Activated CD8-positive, alpha-beta memory T cell treated with anti-CD3 and anti-CD28 coated beads, Interleukin-2, amount 50 U/mL, for 4 hours (primary cell): Measurements from ENCODE around the gene USP22.

Experiments used
- DNase-seq: peaks from one replicate; pipeline ENCODE4 v3.0.0-alpha.2; 2020

USP22 gene

DNA sequence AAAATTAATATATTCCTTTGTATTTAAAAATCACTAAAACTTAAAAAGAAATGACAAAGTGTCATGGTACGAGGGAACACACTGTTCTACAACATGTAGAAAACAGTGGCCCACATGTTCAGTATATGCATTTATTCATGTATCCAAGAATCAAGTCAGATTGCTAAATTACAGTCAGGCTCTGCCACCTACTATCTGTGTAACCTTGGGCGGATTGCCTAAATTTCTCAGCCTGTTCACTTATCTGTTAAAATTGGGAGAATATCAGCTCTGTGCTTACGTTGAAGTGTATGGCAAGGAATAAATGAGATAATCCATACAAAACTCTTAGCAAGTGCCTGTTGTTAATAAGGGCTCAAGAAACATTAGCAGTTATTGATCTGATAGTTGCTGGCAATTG is 3.4 kb upstream of the USP22 start:
- DNase-seq: no peak

DNA sequence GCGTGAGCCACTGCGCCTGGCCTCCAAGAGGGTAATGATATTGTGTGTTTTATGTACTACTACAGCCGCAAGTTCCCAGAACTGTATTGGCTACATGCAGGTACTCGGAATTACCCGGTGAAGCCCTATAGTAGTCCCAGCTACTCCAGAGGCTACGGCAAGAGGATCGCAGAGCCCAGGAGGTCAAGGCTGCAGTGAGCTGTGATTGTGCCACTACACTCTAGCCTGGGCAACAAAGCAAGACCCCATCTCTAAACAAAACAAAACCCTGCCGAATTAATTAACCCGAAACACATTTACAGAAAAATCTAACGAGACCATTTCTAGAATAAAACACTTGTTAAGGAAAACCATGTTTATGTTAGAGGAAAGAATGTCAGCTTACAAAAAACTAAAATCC is 2.2 kb upstream of the USP22 start:
- DNase-seq: no peak

DNA sequence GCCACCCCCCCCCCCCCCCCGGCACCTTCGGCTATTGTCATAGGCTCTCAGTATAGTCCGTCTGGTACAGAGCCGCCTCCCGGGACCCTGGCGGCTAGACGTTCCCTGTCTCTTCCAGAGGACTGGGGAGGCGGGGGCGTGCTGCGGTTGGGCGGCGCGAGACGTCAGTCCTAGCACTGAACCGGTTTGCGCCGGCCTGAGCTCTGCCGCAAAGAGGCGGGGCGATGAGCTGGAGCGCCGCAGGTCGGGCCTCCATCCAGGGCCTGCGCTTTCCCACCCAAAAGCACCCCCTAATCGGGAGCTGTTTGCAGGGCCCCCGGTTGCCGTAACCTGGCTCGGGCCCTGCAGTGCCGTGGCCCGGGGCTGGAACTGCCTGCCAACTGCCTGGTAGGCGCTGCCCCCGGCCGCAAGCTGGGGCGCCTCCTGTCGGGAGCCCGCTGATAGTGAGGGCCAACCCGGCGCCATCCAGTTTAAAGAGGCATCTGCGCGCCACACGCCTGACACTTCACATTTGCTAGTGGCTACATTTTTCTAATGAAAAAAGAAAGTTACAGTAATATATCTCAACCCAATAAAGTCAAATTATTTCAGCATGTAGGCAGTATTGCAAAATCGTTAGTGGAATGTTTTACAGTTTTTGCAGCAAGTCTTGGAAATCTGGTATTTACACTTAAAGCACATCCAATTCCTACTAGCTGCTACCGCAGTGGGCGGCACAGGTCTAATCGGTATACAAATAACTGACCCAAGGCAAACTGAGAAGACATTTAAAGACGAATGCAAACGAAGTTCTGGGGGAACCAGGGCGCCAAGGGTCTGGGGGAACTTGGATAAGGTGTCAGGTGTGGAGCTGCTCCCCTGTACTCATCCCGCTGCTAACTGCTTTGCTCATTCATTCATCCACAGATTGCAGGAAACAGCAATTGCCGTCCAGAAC is 753 bp upstream of the USP22 start:
- DNase-seq: peak; percentile 96

DNA sequence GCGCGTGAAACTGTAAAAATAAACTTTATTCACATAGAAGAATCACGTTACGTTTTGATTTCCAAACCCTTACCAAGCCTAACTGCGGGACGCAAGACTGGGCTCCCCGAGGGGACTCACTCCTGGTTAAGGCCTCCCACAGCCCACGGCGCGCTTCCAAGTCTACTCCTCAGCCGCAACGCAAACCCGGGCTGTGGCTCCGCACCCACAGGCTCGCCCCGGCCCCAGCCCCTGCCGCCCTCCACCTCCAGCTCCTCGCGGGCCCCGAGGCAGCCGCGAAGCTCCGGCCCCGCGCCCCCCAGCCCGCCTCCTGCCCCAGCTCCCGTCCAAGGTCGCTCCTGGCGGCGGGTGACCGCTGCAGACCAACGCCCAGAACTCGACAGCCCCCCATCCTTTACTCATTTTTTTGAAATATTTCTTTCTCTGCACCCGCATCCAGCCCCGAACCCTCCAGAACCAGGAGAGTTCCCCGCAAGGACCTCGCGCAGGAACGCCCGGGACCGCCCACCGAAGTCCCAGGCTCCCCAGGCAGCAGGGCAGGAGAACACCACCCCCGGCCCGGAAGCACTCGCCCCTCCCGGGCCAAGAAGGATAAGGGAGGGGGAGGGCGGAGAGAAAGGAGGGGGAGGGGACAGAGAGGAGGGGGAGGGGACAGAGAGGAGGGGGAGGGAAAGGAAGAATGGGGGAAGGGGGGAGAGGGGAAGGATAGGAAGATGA is 912 bp downstream of the USP22 start:
- peak; percentile 64 for DNase-seq

DNA sequence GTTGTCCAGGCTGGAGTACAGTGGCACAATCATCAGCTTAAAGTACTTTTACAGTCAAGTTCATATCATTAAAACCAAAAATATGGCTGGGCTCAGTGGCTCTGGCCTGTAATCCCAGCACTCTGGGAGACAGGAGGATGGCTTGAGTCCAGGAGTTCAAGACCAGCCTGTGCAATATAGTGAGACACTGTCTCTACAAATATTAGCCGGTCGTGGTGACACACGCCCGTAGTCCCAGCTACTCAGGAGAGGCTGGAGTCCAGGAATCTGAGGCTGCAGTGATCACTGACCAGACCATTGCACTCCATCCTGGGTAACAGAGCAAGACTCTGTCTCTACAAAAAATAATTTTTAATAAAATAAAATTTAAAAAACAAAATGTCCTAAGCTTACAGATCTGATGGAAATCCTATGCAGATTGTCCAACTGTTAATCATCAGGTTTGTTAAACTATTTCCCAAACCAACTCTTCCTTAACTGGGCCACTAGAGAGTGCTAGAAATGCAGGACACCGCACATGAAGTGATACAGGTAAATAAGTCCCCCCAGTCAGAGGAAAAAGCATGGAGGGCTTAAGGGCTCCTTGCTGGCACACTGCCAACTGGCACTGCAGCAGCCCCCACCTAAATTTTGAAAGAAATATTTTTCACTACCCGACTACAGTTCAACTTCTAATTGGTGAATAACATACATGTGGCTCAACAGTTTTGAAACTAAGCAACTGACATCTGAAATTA is 2.8 kb downstream of the USP22 start:
- DNase-seq: peak; percentile 38

DNA sequence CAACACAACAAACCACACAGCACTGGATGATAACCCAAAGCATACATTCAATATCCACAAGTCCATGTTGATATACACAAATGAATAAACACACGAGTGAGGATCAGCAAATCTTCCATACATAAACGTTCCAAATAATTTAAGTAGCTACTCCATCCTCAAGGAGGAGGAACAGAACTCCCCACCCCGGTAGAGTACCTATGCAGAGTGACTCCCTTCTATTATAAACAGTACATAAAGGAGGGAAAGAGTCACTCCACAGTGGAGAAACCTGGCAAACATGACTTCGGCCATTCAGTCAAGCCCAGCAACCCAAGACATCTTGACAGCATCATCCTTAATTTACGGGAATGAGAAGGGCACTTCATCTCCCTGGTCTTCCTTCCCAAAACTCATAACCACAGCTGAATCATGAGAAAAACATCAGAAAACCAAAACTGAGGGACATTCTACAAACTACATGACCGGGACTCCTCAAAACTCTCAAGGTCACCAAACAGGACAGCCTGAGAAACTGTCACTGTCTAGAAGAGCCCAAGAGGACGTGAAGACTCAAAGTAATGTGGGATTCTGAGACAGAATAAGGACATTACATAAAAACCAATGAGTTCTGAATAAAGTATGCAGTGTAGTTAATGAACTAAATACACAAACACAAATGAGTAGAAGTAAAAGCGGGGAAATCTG is 5.6 kb downstream of the USP22 start:
- no peak for DNase-seq

DNA sequence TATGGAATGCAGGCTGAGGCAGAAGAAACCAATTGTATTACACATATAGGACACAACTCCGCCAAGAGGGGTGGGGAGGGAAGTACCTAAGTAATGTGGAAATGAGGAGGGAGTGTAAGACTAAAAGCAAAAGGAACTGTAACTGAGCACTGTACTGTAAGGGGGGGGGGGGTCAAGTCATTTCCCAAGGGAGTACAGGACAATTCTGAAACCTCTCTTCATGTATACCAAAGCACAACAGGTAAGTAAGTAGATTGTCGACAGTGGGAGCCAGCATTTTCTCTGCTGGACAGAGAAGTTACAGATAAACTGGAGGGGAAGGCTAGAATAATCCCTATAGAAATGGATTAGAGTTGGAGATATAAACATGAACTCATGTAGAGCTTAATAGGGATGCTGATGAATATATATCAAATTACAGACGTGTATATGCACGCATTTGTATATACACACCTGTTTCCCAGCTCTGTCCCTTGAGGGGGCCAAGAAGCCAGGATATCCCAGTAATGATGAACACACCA is 6.4 kb downstream of the USP22 start:
- DNase-seq: no peak

DNA sequence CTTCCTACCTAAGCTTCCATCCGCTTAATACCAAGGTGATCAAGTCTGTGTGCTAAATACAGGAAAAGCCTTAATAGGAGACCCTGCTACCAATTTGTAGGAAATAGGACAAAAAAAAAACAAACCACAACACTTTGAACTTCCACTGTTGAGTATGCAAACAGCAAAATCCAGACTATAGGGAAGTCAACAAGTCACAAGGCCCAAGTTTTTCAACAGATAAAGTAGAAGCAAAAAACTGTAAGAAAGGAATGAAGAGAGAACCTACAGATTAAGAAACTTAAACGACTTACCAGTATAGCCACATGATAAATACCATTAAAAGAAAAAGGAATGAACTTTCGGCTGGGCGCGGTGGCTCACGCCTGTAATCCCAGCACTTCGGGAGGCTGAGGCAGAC is 7.4 kb downstream of the USP22 start:
- DNase-seq: no peak

DNA sequence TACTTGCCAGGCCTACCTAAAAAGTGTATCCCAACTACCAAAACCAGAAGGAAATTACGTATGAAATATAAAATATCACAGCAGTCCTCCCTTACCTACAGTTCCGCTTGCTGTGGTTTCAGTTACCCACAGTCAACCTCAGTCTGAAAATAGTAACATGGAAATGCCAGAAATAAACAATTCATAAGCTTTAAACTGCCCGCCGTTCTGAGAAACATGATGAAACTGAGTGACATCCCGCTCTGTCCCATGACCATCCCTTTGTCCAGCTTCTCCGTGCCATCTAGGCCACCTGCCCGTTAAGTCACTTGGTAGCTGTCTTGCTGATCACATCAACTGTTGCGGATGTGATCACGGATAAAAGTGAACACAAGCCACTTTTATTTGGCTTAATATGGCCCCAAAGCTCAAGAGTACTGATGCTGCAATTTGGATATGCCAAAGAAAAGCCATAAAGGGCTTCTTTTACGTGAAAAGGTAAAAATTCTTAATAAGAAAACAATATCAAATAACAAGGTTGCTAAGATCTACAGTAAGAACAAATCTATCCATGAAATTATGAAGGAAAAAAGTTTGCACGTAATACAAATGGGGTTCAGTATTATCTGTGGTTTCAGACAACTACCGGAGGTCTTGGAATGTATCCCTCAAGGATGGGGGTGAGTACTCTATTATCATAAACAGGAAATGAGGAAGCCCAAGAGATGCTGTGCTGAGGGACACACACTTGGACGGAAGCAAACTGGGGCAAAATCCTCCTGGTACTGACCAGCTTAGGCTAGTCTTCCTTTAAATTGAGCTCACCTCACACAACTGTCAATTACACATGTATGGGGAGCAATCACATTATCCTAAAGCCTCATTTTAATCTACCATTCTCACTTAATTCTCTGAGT is 8.2 kb downstream of the USP22 start:
- no peak for DNase-seq

DNA sequence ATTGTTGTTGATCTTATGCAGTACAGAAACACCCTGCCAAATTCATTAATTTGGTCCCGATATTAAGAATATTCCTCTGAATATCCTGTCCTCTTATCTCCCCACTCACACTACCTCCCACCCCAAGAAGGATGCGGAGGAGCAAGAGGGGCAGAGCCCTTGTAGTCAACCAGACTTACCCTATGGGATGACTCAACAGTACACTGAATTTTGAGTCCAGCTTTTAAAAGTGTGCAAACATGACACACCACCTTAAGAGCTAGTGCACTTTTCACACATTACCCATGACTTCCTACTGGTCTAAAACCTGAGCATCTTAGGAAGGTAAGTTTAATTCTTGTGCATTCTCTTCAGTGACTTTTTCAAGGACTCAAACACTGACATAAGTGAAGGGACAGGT is 9.5 kb downstream of the USP22 start:
- no peak for DNase-seq

DNA sequence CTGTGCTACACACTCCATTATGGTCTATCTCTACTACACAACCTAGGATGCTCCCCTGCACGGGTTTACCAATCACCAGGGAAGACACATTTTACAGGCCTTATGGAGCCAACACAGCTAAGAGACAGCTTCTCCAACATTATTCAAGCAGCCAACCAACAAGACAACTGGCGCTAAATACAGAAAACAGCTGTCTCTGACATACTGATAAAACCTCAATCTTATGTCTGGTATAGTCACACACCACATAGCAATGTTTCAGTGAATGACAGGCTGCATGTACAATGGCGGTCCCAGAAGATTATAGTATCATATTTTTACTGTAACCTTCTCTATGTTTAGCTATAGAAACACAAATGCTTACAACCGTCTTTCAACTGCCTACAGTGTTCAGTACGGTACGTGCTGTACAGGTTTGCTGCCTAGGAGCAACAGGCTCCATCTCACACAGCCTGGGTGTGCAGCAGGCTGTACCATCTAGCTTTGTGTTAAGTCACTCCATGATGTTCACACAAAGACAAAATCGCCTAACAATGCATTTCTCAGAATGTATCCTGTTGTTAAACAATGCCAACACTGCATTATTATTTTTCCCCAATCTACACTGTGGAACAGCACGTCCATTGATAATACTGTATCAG is 10.9 kb downstream of the USP22 start:
- DNase-seq: no peak

DNA sequence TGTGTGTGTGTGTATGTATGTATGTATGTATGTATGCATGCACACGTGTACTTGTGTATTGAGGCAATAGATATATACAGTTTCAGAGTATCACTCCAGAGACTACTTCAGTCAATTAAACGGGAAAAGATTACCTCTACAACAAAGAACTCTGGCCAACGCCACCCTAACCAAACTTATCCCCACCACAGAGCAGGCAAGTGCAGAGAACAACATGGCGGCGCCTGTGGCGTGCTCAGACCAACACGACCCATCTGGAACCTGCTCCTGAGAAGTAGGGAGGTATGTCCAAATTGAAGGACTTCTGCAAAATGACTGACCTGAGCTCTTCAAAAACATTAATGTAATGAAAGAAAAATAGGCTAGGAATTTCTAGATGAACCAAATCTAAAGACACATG is 12.4 kb downstream of the USP22 start:
- no peak for DNase-seq

DNA sequence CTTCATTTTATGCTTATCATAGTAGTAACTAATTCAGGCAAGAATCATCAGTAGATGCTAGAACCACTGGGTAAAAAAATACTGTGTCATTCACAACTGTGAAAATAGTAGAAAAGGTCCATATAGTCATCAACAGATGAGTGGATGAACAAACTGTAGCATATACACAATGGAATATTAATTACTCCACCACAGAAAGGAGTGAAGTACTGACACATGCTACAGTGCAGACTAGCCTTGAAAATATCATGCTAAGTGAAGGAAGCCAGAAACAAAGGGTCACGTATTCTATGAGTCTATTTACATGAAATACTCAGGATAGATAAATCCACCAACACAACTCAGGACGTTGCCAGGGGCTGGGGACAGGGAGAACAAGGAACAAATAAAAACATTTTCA is 13.3 kb downstream of the USP22 start:
- no peak for DNase-seq

DNA sequence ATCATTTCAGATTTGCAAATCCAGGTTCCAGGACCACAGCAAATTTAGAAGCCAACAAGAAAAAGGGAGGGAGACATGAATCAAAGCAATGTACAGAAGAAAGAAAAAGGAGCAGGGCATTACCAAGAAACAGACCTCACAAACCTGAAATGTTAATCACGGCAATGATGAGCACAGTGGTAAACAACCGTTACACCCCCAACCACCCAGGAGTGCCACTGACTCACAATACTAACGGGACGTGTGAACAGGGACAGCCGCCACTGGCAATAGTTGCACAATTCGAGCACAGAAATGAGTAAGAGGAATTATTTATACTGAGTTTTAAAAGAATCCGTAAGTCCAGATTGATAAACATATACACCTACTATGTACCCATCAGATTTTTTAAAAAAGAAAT is 13.8 kb downstream of the USP22 start:
- DNase-seq: peak; percentile 33

DNA sequence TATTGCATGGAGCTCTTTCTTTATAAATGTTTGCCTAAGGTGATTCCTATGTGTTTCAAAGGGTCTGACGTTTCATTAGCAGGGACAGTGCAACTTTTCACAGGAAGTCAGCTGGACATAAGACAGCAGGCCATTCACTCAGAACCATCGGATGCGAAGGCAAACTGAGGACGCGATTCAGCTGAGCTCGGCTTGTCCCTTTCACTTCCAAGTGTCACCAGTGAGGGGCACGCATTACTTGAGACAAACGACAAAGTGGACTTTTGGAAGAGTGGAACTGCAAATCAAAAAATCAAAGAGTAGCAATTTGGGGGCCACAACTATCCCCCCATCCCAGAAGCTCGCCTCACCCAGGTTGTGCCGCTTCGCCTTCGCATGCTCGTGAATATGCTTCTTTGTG is 14.6 kb downstream of the USP22 start:
- no peak for DNase-seq

DNA sequence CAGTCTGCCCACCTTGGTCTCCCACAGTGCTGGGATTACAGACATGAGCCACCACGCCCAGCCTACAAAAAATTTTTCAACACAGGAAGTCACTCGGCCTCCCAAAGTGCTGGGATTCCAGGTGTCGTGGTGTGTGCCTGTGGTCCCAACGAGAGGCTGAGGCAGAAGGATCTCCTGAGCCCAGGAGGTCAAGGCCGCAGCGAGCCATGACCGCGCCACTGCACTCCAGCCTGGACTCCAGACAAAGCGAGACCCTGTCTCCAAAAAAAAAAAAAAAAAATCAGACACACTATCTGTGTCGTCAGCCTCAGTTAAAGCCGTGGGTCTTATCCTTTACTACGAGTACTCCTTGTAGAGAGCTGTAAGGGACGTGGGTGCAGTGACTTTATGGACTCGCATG is 15.8 kb downstream of the USP22 start:
- DNase-seq: no peak

DNA sequence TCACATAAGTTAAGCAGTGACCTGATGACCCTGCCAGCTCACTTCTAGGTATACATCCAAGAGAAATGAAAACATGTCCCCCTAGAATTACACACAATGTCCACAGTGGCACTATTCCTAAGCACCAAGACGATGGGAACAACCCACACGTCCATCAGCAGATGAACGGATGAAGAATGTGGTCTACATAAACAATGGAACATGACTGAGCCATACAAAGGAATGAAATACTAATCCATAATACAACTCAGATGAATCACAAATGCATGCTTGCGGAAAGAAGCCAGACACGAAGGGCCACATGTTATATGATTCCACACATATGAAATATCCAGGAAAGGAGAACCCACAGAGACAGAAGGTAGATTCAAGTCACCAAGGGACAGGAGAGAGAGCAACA is 17.4 kb downstream of the USP22 start:
- no peak for DNase-seq

DNA sequence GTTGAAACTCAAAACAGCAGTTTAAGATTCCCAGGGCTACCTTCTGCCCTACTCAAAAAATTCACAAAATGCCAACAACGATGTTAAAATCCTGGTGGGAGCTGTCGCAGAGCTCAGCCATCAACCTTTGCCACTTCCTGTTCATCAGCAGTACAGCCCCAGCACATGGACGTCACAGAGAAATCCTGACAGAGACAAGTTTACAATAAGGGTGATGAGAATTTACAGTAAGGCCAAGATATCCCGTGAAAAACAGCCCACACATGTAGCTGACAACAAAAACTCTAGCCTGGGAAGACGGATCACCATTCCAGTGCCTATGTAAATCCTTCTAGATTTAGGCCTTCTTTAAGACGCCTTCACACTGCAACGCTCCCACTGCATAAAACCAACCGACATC is 18.8 kb downstream of the USP22 start:
- DNase-seq: no peak

DNA sequence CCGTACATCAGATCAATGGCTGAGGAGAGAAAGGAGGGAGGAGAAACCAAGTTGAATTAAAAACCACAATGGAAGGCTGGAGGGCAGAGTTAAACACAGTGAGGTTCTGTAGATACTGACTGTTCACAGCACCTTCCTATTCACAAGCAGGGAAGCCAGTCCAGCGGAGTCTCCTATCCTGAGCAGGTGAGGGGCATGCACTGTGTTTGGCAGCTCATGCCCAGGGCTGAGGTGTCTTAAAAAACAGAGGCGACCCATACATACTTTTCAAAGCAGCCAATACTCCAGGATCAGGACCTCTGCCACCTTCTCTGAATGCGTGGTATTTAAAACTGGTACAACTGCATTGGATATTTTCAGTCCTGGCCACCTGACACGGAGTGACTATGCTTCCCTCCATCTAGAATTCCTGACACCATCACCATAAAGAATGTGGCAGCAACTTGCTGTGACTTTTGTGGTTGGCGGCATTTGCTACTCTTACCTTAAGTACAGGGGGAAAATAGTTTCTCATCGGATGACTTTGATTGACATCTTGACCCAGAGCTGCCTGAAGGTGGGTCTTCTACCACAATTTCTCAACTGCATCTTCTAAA is 21.5 kb downstream of the USP22 start:
- DNase-seq: no peak

DNA sequence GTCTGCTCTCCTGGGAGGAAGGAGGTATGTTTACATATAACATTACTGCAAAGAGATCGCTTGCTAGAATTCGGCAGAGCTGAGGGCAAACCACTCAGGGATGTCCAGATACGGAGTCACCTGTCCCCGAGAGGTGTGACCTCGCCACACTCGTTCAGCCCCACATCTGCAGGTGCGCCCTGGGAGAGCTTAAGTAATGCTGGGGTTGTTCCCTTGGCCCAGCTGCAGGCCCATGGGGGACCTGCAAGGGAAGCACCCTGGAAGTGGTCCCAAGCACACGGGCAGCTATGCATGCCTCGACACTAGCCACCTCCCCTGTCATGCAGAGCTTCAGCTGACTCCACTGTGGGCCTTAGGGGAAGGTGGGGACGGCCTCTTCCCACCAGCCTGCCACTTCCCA is 22.2 kb downstream of the USP22 start:
- no peak for DNase-seq
